Stimulated activated naive CD4-positive, alpha-beta T cell treated with Interleukin-2 at 50 U/mL for 16 hours (primary cell): ENCODE results near the gene ACSL4.
"Not testable (repeated sequence)": the region's sequence is repeated elsewhere in the genome, so short reads cannot be mapped to it uniquely, and the experiment has no call there.

Experiments used
- DNase-seq: peaks from one replicate; lab custom pipeline; 2025; lab: John Stamatoyannopoulos, UW

The ACSL4 gene

DNA sequence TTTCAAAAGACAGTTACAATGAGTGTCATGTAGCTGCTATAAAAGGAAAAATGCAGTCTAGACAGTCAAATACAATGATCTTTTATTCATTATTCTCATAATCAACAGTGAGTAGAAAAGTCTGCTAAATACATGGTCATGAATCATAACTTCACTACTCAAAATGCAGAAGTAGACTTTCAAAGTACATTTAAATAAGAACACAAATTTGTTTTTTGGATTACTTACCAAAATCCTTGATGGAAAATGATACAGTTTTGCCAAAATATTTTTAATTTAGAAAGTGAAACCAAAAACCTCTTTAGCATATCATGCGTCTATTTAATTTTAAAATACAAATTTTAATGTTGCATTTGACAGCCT lies 4.9 kb downstream of the ACSL4 start:
- no peak for DNase-seq

DNA sequence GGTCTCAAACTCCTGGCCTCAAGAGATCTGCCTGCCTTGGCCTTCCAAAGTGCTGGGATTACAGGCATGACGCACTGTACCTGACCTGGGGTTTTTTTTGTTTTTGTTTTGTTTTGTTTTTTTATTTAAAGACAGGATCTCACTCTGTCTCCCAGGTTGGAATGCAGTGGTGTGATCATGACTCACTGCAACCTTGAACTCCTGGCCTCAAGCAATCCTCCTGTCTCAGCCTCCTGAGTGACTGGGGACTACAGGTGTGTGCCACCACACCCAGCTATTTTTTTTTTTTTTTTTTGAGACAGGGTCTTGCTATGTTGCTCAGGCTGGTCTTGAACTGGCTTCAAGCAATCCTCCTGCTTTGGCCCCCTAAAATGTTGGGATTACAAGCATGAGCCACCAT lies 8.1 kb downstream of the ACSL4 start:
- not testable (repeated sequence) for DNase-seq

DNA sequence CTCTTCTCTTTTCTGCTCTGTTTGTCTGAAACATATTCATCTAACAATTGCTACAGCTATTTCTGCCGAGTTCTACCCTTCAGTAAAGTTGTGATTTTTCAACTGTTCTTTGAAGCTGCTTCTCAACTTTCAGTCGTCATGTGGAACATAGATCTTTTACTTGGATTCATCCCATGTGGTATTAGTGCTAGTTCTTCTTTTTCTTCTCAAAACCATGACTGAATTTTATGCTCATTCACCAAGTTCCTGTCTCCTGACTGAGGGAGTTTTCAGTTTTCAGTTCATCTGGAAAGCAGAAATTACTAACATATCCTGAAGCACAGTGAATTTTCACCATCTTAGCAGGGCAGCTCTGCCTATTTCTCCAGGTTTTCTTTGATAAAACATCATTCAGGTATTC lies 12.1 kb downstream of the ACSL4 start:
- no peak for DNase-seq

DNA sequence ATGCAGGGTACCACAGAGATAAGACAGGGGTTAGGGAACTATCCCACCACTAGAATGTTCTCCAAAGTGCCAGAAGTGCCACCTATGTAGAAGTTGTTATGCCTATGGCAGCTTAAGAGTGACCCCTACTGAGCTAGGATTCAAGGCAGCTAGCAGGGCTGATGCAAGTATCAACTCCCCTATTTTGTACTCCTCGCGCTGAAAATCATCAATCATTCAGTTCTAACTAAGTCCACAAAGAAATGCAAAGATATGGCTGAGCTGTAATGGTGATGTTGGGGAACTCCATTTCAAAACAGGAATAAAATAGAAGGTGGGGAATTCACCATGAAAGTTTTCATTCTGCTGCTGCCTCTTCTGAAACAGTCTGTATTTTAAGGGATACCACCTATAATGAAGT lies 13.8 kb downstream of the ACSL4 start:
- DNase-seq = no peak

DNA sequence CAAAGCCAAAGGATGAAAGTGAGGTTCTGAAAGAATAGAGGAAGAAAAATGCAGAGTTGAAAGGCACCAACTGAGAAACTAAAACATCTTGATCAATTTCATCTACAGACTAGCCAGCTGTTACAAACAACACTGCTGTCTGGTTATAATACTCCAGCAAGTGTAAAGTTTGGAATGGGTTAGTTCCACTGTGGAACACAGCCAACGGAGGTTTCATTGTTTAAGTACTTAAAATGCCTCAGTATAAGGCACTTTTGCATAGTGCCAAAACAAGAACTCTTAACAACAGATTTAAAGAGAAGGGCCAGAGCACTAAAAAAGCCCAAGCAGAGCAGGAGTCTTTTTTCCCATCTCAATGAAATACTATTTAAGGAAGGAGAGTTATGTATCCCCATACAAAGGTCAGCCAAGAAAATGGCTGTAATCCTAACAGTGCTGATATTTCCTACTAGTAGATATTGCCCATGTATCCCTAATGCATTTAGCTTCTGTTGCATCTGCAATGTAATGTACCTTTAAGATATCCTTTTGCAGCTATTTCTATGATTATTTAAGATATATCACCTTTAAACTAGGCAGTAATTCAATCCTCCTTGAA lies 16.5 kb downstream of the ACSL4 start:
- DNase-seq = no peak

DNA sequence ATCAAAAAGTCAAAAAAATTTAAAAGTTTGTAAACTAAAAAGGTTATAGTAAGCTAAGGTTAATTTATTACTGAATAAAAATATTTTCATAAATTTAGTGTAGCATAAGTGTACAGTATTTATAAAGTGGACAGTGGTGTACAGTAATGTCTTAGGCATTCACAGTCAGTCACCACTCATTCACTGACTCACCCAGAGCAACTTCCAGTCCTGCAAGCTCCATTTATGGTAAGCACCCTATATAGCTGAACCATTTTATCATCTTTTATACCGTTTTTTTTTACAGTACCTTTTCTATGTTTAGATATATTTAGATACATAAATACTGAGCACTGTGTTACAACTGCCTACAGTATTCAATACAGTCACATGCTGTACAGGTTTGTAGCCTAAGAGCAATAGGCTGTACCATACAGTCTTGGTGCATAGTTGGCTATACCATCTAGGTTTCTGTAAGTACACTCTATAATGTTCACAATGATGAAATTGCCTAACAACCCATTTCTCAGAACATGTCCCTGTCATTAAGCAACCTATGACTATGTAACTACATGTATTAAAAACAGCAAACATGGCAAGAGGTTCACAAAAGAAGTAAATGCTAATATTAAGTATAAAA lies 18.6 kb downstream of the ACSL4 start:
- no peak for DNase-seq

DNA sequence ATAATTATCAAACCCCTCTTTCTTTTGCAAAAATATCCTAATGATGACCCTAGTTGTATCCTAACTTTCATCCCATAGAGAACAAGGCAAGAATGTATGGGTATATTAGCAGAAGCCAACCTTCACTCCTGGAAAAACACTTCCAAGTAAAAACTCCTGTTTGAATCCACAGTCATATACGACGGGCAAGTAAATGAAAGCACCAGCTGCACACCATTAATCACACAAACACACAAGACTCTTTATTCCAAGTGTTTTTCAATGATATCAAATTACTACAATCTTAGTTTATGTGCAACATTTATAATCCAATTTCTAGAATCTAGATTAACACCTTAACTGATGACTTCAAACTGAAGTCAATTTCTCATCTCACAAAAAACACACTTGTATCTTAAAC lies 22.9 kb downstream of the ACSL4 start:
- no peak for DNase-seq

DNA sequence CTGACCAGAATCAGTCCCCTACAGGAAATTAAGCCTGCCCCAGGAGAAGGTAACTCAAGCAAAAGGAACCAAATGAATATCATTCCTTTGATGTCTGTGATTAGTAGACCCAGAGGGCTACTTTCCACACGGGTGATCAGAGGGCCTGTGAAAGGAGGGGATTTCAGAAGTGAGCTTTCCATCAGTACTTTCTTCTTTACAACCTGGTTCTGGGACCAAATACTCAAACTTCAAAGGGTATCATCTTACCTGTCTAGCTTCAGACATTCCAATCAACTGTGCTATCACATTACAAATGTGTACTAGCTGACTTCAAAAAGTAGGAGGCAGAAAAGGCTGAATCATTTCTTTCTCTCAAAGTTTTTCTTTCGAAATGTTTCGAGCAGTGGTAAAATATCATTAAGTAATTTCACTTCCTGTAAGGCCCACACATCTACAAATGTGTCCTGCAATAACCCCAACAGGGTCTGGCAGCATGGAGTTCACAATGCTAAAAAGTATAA lies 23.9 kb downstream of the ACSL4 start:
- no peak for DNase-seq

DNA sequence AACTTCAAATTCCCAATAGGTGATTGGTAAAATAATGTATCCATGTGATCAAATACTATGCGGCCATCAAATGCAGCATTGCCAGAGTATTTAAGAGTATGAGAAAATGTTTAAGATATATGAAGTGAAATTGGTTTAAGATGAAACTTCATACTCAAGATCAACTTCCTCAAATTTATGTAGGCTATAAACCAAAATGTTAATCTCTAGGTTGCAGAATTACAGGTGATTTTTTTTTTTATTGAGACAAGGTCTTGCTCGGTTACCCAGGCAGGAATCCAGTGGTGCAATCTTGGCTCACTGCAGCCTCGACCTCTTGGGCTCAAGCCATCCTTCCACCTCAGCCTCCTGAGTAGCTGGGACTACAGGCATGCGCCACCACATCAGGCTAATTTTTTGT lies 25.3 kb downstream of the ACSL4 start:
- DNase-seq = no peak

DNA sequence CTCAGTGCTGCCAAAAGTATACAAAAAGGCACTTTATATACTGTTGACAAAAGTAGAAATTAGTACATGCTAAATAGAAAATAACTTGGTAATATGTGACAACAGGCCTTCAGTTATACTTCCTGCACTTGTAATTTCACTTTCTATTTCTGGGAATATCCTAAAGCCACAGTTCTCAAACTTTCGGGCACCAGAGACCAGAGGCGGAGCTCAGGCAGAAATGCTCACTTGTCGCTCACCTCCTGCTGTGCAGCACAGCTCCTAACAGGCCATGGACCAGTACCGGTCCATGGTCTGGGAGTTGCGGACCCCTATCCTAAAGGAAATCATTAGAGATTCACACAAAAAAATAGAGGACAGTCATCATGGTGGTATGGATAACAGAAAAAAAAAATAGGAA lies 25.7 kb downstream of the ACSL4 start:
- no peak for DNase-seq

DNA sequence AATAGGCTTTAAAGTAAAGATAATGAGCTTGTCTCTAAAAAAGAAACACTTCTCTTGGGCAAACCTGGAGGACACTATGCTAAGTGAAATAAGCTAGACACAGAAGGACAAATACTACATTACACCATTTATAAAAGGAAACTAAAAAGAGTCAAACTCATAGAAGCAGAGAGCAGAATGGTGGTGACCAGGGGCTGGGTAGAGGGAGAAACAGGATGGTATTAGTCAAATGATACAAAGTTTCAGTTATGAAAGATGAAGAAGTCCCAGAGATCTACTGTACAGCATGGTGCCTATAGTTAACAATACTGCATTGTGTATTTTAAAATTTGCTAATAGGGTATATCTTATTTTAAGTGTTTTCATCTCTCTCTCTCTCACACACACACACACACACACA lies 28.5 kb downstream of the ACSL4 start:
- no peak for DNase-seq

DNA sequence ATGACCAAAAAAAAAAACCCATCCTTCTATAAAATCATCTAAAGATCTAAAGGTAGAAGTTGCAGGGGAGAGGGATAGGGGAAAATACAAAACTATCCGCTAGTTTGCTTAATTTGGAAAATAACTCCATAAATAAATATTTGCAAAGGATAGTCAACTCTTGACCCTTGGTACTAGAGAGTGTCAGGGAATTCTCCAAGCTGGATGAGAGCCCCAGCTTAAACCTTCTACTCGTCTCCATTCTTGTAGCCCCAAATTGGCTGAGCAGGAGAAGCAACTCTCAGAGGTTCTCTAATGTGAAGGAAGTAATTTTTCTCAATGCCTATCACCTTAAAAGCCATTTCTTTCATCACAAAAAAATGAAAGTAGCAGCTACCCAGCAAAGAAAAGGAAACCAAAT lies 35.2 kb downstream of the ACSL4 start:
- no peak for DNase-seq

DNA sequence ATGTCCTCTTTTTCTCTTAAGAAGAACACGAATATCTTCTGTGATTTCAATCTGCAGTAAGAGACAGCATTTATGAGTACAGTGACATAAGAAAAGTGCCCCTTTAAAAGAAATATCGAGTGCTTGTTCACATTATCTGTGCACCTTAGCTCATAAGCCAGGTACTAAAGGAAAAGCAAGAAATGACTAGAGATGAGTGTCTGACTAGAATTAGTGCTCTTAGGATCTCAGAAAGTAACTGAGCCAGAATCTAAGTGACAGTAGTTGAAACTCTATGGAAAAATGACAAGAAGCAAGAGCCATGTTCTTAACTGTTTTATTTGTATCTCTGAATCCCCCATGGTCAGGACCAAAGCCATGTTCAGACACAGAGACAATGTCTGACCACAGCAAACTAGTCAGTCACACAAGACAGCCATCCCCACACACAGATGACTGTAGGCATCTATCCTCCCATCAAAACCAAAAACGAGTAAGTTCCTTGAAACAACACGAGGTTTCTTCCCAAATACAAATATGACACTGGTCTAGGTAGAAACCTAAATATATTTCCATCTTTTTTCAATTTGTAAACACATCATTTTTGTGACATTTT lies 36.8 kb downstream of the ACSL4 start:
- DNase-seq = no peak

DNA sequence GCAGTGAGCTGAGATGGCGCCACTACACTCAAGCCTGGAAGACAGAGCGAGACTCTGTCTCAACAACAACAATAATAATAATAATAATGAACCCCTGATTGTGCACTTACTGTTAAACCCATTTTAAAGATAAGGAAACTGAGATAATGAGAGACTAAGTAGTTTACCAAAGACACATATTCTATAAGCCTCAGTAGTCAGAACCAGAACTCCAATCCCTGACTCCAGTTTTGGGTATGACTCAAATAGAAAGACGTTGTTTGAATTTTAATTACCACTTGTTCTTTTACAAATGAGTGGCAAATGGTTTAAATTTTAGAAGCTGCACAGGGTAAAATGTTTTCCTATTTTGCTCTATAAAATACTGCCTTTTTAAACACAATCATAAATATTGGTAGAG lies 37.4 kb downstream of the ACSL4 start:
- DNase-seq = no peak

DNA sequence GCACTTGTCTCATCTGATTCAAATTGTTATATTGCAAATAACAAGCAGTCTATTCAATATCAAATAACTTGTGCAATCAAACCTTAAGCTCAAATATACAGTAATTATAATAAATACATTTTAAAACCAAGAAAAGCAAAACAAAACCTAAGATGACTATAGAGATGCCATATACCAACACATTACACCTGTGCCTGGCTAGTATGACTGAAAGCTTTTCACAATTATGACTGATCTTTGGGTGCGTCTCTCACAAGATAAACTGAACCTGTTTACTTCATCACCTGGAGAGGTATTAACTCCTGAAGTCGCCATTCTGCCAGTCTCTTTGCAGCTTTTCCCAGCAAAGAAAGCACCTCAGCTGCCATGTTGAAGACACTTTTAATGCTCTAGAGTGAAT lies 41.3 kb downstream of the ACSL4 start:
- no peak for DNase-seq

DNA sequence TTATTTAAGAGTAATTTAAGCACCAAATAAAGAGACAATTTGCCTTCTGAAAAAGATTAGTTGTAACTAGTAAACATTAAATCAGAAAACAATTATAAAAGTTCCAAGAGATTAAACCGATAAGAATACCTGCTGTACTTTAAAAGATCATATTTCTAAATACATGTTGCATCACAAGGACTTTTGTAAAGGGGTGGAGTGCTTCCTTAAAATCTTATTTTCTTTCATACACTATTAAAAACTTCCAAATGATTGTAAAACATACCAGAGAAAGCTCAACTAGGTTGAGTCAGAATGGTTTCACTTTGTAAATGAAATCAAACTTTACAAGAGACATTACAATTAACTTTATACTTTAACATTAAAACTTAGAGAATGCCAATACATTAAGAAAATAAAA lies 41.8 kb downstream of the ACSL4 start:
- no peak for DNase-seq

DNA sequence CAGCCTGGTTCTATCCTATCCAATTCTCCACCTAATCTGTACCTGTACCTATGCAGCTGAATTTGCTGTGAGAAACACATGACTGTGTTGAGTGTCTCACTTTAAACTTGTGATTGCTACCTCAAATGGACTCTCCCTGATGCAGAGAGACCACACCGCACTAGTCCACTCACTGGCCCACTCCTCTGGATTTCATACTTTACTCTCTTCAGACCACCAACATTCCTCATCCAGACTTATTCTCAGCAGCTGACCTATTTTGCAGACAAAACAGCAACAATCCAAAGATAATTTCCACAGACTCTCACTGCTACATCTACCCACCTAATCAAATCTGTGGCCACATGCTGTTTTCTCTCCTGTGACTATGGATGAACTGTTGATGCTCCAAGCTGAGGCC lies 45.2 kb downstream of the ACSL4 start:
- no peak for DNase-seq

DNA sequence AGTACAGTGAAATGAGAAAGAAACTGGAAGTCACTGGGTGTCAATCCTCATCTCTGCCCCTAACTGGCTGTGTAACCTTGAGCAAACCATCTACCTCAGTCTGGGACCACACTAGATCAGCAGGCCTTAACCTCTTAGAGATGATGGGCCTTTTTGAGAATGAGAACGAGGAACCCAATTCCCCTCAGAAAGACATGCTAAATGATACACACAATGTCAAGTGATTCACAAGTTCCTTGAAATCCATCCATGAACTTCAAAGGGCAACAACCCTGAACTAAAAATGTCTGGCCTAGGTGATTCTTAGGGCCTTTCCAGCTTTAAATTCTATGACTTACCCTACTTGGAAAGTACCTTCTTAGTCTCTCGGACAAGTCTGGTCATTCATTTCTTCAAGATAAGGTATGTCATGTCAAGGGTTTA lies 47.4 kb downstream of the ACSL4 start:
- DNase-seq = no peak

DNA sequence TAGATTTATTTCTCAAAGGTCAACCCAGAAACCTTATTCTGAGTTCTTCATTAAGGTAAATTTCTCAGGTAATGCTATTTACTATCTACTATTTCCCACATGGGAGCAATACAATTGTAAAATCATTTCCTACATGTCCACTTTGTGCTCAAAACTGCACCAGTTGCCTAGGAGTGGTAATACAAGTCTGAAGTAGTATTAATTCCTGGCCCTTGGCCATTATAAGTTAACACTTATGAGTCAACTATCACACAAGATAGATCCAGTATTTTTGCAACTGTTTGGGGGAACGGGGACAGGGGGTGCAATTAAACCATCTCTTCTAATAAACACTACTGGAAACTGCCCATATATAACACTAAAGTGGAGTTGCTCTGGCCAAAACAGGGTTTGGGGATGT lies 48.9 kb downstream of the ACSL4 start:
- DNase-seq = no peak

DNA sequence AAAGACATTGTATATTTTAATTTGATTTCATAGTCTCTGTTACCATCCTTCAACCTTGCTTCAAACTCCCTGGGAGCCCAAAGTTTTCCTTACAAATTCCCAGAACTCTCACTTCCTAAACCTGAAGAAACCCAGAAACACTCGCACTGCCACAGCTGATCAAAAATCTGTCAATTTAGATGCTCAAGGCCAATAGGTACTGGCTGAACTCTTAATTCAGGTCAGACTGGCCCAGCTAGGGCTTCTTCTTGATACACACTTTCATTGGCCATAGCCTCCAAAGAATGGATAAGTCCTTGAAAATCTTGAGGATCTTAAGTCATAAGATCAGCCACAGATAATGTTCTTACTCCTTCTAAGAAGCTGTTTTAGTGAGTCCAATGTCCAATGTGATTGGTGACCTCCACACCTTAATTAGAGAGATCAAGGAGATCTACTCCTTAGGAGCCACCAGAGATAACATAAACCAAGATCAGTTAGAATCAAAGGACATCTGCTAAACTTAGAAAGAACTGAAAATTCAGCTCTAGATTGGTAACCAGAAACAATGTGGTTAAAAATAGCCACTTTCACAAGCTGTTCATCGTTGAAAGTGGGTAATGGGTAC lies 51.5 kb downstream of the ACSL4 start:
- DNase-seq = no peak

DNA sequence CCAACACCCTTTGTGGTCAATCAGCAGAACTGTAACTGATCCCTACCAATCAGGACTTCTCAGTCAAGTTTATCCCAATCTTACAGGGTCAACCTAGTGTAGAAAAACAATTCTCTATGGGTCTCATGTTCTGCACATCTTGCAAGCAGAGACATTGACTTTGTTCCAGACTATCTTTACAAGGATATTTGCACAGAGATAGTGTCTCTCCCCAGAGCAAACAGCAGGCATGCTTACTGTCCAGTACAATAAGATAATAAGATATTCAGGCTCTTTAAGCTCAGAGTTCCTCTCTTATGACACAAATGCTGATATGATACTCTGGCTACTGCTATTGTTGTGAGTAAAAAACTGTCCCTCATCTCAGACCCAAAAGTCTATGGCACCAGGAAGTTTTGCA lies 53.2 kb downstream of the ACSL4 start:
- no peak for DNase-seq

DNA sequence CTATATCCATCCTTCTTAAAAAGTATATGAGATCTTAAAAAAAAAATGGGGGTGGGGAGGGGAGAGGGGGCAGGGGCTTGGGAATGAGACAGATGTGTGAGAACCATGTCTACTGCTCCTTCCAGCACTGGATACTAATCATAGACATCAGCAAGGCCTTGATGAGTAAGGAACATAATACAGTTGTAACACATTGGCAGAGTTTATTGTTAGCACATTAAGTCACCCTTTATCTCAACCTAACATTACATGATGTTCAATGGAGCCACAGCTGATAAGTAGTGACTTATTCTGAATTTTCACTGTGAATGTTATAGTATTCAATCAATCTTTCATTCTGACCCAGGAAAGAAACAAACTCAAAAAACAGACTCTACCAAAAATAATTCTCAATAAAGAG lies 60.8 kb downstream of the ACSL4 start:
- DNase-seq = no peak

DNA sequence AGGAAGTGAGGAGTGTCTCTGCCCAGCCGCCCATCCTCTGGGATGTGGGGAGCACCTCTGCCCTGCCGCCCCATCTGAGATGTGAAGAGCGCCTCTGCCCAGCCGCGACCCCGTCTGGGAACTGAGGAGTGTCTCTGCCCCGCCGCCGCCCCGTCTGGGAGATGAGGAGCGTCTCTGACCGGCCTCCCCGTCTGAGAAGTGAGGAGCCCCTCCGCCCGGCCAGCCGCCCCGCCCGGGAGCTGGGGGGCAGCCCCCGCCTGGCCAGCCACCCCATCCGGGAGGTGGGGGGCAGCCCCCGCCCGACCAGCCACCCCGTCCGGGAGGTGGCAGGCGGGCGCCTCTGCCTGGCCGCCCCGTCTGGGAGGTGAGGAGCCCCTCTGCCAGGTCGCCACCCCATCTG lies 61.9 kb downstream of the ACSL4 start:
- not testable (repeated sequence) for DNase-seq

DNA sequence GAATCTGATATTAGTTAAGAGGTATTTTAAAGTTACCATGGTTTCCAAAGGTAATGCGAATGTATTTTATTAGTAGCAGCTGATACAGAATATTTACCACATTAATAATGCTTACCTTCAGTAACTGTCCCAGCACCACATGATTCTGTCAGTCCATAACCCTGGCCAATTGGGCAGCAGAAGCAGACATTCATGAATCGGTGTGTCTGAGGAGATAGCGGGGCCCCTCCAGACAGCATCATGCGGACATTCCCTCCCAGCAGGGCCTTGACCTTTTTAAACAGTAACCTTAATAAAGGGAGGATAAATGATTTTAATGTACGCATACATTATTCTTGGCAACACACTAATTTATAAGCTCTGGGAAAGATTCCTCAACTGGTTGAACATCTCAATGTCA lies 65.1 kb downstream of the ACSL4 start:
- DNase-seq = no peak
